ENCODE data around the gene HNRNPA2B1.
"Not testable (repeated sequence)": the region's sequence is repeated elsewhere in the genome, so short reads cannot be mapped to it uniquely, and the experiment has no call there.

The HNRNPA2B1 gene

GRCh38 chr7:26168458-26169023 lies 32.0 kb downstream of the HNRNPA2B1 start:
- TF ChIP-seq CTCF (IDR thresholded peaks at IDR 0.05): no peak
- Histone ChIP-seq H3K4me3 (no peak overlapping the region), H3K27ac (no peak overlapping the region)
- no peak for DNase-seq (ENCODE audit: low spot score)

GRCh38 chr7:26167303-26167934 lies 33.1 kb downstream of the HNRNPA2B1 start:
- TF ChIP-seq CTCF (IDR thresholded peaks at IDR 0.05): no peak
- no peak for DNase-seq (ENCODE audit: low spot score)
- no peak overlapping the region for H3K4me3 ChIP-seq
- H3K27ac ChIP-seq: no peak overlapping the region

- TF ChIP-seq CTCF (IDR thresholded peaks at IDR 0.05): no peak
- Histone ChIP-seq H3K4me3 (no peak overlapping the region), H3K27ac (no peak overlapping the region)
- DNase-seq (ENCODE audit: low spot score): no peak
Measured at GRCh38 chr7:26166684-26167266, 33.8 kb downstream of the HNRNPA2B1 start.

GRCh38 chr7:26165950-26166683 lies 34.4 kb downstream of the HNRNPA2B1 start:
- DNase-seq (ENCODE audit: low spot score): no peak
- no peak overlapping the region for H3K4me3 ChIP-seq
- no peak overlapping the region for H3K27ac ChIP-seq
- TF ChIP-seq CTCF (IDR thresholded peaks at IDR 0.05): no peak

GRCh38 chr7:26163804-26164203 lies 36.7 kb downstream of the HNRNPA2B1 start:
- not testable (repeated sequence) for H3K27ac ChIP-seq; DNase-seq (ENCODE audit: low spot score); H3K4me3 ChIP-seq

- H3K4me3 ChIP-seq: no peak overlapping the region
- DNase-seq (ENCODE audit: low spot score): no peak
- no peak for TF ChIP-seq CTCF (IDR thresholded peaks at IDR 0.05)
- H3K27ac ChIP-seq: no peak overlapping the region
Measured at GRCh38 chr7:26162431-26162830, 38.1 kb downstream of the HNRNPA2B1 start.

- no peak for DNase-seq (ENCODE audit: low spot score)
- Histone ChIP-seq H3K4me3 (no peak overlapping the region), H3K27ac (no peak overlapping the region)
- TF ChIP-seq CTCF (IDR thresholded peaks at IDR 0.05): no peak
Measured at GRCh38 chr7:26160896-26161295, 39.6 kb downstream of the HNRNPA2B1 start.

Data from coronary artery (tissue), 2 donors.